PFSK-1 (cell line): ENCODE results near the gene GPLD1.

Experiments
- FOXP2 ChIP-seq: optimal IDR thresholded peaks from 2 replicates; pipeline ENCODE3; 2011; ENCODE audit warnings: borderline replicate concordance, control low read depth, inconsistent platforms; ENCODE audit not compliant: insufficient read depth; ENCODE audit errors: extremely low read length, extremely low read depth
- POLR2AphosphoS5 ChIP-seq: IDR thresholded peaks from 2 replicates; pipeline ENCODE4 v1.6.1; 2012; ENCODE audit warnings: low read depth, mild to moderate bottlenecking, control low read depth, low read length, moderate library complexity
- SIN3A ChIP-seq: IDR thresholded peaks from 2 replicates; pipeline ENCODE4 v1.6.1; 2012; ENCODE audit warnings: mild to moderate bottlenecking, low read length, moderate library complexity, borderline replicate concordance; ENCODE audit not compliant: insufficient read depth
- TAF1 ChIP-seq: IDR thresholded peaks from 2 replicates; pipeline ENCODE4 v1.6.1; 2012; ENCODE audit warnings: low read length, control low read depth, borderline replicate concordance; ENCODE audit not compliant: insufficient read depth
- TF ChIP-seq, protein P1 (sequence below), 2 experiments: IDR thresholded peaks; 2 replicates each; pipeline versions ENCODE4 v1.6.1 to v1.8.0; 2011 to 2012; ENCODE audit warnings: low read depth in 2 of 2, low read length in 2 of 2, control low read depth in 1 of 2, inconsistent platforms in 1 of 2, mild to moderate bottlenecking in 1 of 2, moderate library complexity in 1 of 2; ENCODE audit not compliant: insufficient read depth in 1 of 2

GPLD1 gene

DNA sequence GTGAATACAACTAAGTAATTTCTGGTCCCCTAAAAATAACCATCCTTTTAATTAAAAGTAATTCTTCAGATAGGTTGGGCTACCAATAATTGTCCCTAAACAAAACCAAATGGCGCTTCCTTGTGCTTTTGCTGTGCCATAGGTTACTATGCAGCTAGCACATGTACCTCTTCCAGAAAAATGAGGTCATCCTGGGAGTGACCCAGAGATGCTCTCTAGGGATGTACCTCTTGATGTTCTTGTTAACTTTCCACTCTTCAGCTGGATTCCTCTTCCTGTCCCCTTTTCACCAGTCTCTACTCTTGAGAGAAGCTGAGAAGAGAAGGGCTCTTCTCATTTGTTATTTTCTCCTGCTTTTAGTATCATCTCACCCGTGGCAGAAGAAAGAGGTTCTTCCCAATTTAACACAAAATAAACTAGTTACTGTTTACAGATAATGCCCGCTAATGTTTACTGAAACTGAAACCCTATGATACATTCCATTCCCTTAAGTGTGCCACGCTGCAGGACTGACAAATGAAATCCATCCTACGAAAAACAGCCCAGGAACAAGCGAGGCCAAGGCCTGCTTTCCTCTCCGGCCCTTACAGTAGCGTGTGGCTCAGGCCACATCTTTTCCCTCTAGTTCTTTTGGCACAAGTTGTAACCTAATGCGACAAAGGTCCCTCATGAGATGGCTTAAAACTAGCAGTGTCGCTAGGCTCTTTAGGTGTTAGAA, 62.5 kb downstream of the GPLD1 start:
- TF ChIP-seq FOXP2 (no peak), TAF1 (no peak), POLR2AphosphoS5 (no peak), SIN3A (no peak)
- TF ChIP-seq, protein P1, sequence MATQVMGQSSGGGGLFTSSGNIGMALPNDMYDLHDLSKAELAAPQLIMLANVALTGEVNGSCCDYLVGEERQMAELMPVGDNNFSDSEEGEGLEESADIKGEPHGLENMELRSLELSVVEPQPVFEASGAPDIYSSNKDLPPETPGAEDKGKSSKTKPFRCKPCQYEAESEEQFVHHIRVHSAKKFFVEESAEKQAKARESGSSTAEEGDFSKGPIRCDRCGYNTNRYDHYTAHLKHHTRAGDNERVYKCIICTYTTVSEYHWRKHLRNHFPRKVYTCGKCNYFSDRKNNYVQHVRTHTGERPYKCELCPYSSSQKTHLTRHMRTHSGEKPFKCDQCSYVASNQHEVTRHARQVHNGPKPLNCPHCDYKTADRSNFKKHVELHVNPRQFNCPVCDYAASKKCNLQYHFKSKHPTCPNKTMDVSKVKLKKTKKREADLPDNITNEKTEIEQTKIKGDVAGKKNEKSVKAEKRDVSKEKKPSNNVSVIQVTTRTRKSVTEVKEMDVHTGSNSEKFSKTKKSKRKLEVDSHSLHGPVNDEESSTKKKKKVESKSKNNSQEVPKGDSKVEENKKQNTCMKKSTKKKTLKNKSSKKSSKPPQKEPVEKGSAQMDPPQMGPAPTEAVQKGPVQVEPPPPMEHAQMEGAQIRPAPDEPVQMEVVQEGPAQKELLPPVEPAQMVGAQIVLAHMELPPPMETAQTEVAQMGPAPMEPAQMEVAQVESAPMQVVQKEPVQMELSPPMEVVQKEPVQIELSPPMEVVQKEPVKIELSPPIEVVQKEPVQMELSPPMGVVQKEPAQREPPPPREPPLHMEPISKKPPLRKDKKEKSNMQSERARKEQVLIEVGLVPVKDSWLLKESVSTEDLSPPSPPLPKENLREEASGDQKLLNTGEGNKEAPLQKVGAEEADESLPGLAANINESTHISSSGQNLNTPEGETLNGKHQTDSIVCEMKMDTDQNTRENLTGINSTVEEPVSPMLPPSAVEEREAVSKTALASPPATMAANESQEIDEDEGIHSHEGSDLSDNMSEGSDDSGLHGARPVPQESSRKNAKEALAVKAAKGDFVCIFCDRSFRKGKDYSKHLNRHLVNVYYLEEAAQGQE (IDR thresholded peaks at IDR 0.05; ENCODE audit: insufficient read depth in 1 of 2, low read depth in 2 of 2, low read length in 2 of 2), result no peak

DNA sequence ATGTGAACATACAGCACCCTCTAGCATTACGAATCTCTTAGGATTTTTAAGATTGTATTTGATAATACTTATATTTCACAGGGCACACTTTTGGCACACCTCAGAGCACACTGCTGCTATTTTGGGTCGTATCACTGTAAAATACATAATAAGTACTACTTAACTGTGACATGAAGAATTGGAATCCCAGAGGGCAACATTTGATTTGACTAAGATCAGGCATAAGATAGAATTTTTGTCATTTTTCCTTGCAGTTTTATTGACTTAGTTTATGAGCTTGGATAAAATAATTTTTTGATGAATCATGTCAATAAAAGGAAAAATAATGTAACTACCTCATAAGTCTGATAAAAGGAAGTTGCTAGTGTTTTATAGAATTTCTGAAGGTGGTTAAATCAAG, 64.3 kb downstream of the GPLD1 start:
- TF ChIP-seq FOXP2 (no peak), POLR2AphosphoS5 (no peak), TAF1 (no peak), SIN3A (no peak)
- TF ChIP-seq, protein P1 (IDR thresholded peaks at IDR 0.05; ENCODE audit: insufficient read depth in 1 of 2, low read depth in 2 of 2, low read length in 2 of 2), result no peak

DNA sequence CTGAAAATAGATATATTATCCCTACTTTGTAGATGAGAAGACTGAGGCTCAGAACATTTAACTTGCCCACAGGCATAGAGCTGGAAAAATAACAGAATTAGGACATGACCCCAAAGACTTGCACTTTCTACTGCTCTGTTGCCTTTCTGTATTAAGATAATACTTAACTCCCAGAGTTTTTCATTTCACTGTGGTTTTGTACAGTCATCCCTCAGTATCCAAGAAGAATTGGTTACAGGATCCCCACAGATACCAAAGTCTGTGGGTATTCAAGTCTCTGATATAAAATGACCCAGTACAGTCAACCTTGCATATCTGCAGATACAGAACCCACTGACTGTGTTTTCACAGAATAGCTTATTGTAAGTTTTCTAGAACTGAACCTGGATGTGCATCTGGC, 69.9 kb downstream of the GPLD1 start:
- TF ChIP-seq FOXP2, result no peak
- TF ChIP-seq TAF1, result no peak
- TF ChIP-seq SIN3A, result no peak
- TF ChIP-seq, protein P1 (IDR thresholded peaks at IDR 0.05; ENCODE audit: insufficient read depth in 1 of 2, low read depth in 2 of 2, low read length in 2 of 2), result no peak
- no peak for TF ChIP-seq POLR2AphosphoS5

DNA sequence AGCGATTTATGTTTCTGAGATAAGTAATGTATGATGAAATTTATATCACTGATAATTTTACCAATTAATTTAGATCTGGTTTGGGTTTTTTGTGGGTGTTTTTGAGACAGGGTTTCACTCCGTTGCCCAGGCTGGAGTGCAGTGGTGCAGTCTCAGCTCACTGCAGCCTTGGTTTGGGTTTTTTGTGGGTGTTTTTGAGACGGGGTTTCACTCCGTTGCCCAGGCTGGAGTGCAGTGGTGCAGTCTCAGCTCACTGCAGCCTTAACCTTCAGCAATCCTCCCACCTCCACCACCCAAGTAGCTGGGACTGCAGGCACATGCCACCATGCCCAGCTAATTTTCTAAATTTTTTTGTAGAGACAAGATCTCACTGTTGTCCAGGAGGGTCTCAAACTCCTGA, 73.6 kb downstream of the GPLD1 start:
- TF ChIP-seq TAF1 (no peak), SIN3A (no peak), POLR2AphosphoS5 (no peak), FOXP2 (no peak)
- TF ChIP-seq, protein P1 (IDR thresholded peaks at IDR 0.05; ENCODE audit: insufficient read depth in 1 of 2, low read depth in 2 of 2, low read length in 2 of 2), result no peak

DNA sequence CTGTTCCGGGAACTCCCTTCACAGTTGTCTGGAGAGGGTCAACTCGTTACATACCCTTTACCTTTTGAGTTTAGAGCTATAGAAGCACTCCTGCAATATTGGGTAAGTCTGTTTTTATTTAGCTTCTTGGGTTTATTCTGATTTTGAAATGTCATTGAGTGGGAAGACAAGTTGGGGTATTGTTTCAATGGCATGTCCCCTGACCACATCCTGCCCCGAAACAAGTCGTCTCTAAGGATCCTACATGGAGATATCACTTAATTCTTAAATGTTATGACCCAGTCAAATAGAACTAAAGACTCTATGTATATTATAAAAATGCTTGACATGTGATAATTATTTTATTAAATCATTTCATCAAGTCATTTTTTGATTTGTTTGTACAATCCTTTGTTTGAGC, 77.1 kb downstream of the GPLD1 start:
- TF ChIP-seq SIN3A (no peak), TAF1 (no peak), FOXP2 (no peak), POLR2AphosphoS5 (no peak)
- TF ChIP-seq, protein P1 (IDR thresholded peaks at IDR 0.05; ENCODE audit: insufficient read depth in 1 of 2, low read depth in 2 of 2, low read length in 2 of 2), result no peak
